ENCODE measurements around the gene COG3.

GRCh38 chr13:45433381-45433790, 31.4 kb upstream of the COG3 start:
- TF ChIP-seq GATA2 (IDR thresholded peaks at IDR 0.05; ENCODE audit: insufficient read depth, insufficient read length, low read depth, low read length) (no peak), CTCF (IDR thresholded peaks at IDR 0.05; ENCODE audit: extremely low read depth in 1 of 2, insufficient read depth in 1 of 2, low read depth in 1 of 2, low read length in 2 of 2) (no peak), EZH2 (IDR thresholded peaks at IDR 0.05; ENCODE audit: borderline replicate concordance, low read depth, low read length, severe bottlenecking) (no peak), POLR2A (IDR thresholded peaks at IDR 0.05; ENCODE audit: low read depth, low read length) (no peak), MAX (IDR thresholded peaks at IDR 0.05; ENCODE audit: insufficient read depth, insufficient read length) (no peak), POLR2AphosphoS5 (IDR thresholded peaks at IDR 0.05; ENCODE audit: insufficient read depth, low read depth, low read length) (no peak)
